ENCODE measurements around the gene IGFBP4. TPM values are rescaled to one million over a fixed set of nuclear protein-coding genes. Genes with fewer than 3 reads are reported as not detected.

IGFBP4 gene
- total and polyA plus RNA-seq, 2 donors (not counting 1 experiment from before 2014, with no cell fraction given) = 436 to 1,130 TPM

DNA sequence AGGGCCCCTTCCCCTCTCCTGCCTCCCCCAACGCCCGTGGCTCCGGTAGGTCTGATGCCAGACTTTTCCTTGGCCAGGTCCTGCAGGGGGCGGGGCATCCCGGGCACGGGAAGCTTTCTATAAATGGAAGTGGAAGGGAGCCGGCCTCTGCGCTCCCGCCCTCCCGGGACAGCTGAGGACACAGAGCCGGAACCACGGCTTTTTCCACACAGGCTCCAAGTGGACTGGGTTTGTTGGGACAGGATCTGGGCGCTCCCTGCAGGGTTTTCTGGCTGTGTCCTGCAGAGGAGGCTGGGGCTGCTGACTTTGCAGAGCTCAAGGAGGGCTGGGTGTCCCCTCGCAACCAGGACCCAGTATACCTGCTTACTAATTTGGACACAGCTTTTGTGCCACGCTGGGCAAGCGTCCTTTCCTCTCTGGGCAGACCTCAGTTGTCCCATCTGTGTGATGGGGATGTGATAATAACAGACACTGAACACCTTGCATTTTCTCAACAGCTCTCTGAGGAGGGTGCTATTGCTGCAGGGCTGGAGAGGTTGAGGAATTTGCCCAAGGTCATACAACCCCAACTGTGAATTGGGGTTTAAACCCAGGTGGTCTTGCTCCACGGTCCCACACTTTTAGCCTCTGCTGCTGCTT is 56.4 kb downstream of the IGFBP4 start:
- no peak overlapping the region for H3K27ac ChIP-seq (ENCODE audit: insufficient read depth, low read length)
- H3K4me2 ChIP-seq (ENCODE audit: extremely low read depth, insufficient read depth, low read length) = peak overlapping the region; percentile 71
- peak overlapping the region; percentile 53 for H2AFZ ChIP-seq (ENCODE audit: low read length)
- no peaks in the 10 kb centered on the region for H3K36me3 ChIP-seq (ENCODE audit: control insufficient read depth, insufficient read depth, low read length)
- TF ChIP-seq, protein P1, sequence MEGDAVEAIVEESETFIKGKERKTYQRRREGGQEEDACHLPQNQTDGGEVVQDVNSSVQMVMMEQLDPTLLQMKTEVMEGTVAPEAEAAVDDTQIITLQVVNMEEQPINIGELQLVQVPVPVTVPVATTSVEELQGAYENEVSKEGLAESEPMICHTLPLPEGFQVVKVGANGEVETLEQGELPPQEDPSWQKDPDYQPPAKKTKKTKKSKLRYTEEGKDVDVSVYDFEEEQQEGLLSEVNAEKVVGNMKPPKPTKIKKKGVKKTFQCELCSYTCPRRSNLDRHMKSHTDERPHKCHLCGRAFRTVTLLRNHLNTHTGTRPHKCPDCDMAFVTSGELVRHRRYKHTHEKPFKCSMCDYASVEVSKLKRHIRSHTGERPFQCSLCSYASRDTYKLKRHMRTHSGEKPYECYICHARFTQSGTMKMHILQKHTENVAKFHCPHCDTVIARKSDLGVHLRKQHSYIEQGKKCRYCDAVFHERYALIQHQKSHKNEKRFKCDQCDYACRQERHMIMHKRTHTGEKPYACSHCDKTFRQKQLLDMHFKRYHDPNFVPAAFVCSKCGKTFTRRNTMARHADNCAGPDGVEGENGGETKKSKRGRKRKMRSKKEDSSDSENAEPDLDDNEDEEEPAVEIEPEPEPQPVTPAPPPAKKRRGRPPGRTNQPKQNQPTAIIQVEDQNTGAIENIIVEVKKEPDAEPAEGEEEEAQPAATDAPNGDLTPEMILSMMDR (conservative IDR thresholded peaks at IDR 0.05 in 1 of 2, IDR thresholded peaks at IDR 0.05 in 1 of 2; ENCODE audit: low read depth in 1 of 2, low read length in 2 of 2) = no peak
- no peak for TF ChIP-seq EZH2 (IDR thresholded peaks at IDR 0.05; ENCODE audit: low read length, missing control alignments)
- DNase-seq (ENCODE audit: low read depth in 2 of 2) = peak; percentile 66 to 81
- no peaks in the 10 kb centered on the region for H3K9me3 ChIP-seq (ENCODE audit: control insufficient read depth, insufficient read depth, low read depth, low read length)
- H3K4me3 ChIP-seq (replicated peaks in 1 of 4; ENCODE audit: control extremely low read depth in 1 of 4, insufficient read depth in 1 of 4, low read depth in 3 of 4, low read length in 4 of 4) = no peak overlapping the region
- H3K4me1 ChIP-seq (ENCODE audit: control insufficient read depth, extremely low read depth, insufficient read depth, low read length) = peaks cover 7% of the 10 kb centered on the region
- H4K20me1 ChIP-seq (ENCODE audit: control insufficient read depth, extremely low read depth, insufficient read depth, low read length) = no peaks in the 10 kb centered on the region
- H3K9ac ChIP-seq (ENCODE audit: insufficient read depth, low read length) = no peak overlapping the region
- no peaks in the 10 kb centered on the region for H3K79me2 ChIP-seq (ENCODE audit: control insufficient read depth, insufficient read depth, low read length)
- H3K27me3 ChIP-seq (ENCODE audit: control insufficient read depth, insufficient read depth, low read length) = peaks cover 3% of the 10 kb centered on the region

DNA sequence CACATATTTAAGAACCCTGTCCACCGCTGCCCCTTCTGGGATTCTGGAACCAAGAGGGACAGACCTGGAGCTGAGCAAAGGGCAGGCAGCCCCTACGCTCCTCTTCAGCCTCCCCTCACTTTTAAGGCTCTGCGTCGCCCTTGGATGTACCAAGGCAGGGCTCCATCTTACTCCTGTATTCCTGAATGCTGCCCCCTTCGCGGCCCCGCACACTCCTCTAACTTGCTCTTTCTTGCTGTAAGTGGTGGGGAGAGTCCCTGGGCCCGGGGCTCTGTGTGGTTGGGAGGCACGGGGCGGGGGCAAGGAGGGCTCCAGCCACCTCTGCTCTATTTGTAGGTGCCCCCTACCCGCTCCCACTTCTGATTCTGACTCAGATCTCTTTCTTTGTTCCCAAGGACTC is 56.9 kb downstream of the IGFBP4 start:
- Histone ChIP-seq H3K4me2 (ENCODE audit: extremely low read depth, insufficient read depth, low read length) (no peak overlapping the region), H3K4me3 (replicated peaks in 1 of 4; ENCODE audit: control extremely low read depth in 1 of 4, insufficient read depth in 1 of 4, low read depth in 3 of 4, low read length in 4 of 4) (no peak overlapping the region), H3K9ac (ENCODE audit: insufficient read depth, low read length) (no peak overlapping the region), H3K79me2 (ENCODE audit: control insufficient read depth, insufficient read depth, low read length) (no peaks in the 10 kb centered on the region), H3K4me1 (ENCODE audit: control insufficient read depth, extremely low read depth, insufficient read depth, low read length) (peaks cover 7% of the 10 kb centered on the region), H4K20me1 (ENCODE audit: control insufficient read depth, extremely low read depth, insufficient read depth, low read length) (no peaks in the 10 kb centered on the region), H2AFZ (ENCODE audit: low read length) (no peak overlapping the region), H3K36me3 (ENCODE audit: control insufficient read depth, insufficient read depth, low read length) (no peaks in the 10 kb centered on the region), H3K27ac (ENCODE audit: insufficient read depth, low read length) (no peak overlapping the region), H3K9me3 (ENCODE audit: control insufficient read depth, insufficient read depth, low read depth, low read length) (no peaks in the 10 kb centered on the region), H3K27me3 (ENCODE audit: control insufficient read depth, insufficient read depth, low read length) (peaks cover 3% of the 10 kb centered on the region)
- no peak for DNase-seq (ENCODE audit: low read depth in 2 of 2)
- TF ChIP-seq EZH2 (IDR thresholded peaks at IDR 0.05; ENCODE audit: low read length, missing control alignments) = no peak
- TF ChIP-seq, protein P1 (conservative IDR thresholded peaks at IDR 0.05 in 1 of 2, IDR thresholded peaks at IDR 0.05 in 1 of 2; ENCODE audit: low read depth in 1 of 2, low read length in 2 of 2) = no peak

DNA sequence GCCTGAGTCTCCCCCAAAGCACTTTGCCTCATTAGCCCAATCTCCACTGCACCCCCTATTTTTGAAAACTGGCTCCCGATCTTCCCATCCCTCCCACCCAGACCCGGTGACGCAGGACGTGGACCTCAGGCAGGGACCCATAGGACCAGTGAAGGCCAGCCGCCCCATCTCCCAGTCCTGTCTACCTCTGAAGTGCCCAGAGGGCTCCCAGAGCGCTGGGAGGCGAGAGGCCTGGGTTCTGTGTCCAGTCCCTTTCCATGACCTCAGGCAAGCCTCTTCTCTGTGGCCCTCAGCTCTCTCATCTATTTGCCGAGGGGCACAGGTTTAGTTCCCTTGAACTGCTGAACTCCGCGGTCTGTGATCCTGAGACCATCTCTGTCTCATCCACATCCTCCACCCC is 57.5 kb downstream of the IGFBP4 start:
- H3K9ac ChIP-seq (ENCODE audit: insufficient read depth, low read length) = no peak overlapping the region
- H3K79me2 ChIP-seq (ENCODE audit: control insufficient read depth, insufficient read depth, low read length) = no peaks in the 10 kb centered on the region
- no peak overlapping the region for H3K27ac ChIP-seq (ENCODE audit: insufficient read depth, low read length)
- TF ChIP-seq, protein P1 (conservative IDR thresholded peaks at IDR 0.05 in 1 of 2, IDR thresholded peaks at IDR 0.05 in 1 of 2; ENCODE audit: low read depth in 1 of 2, low read length in 2 of 2) = no peak
- TF ChIP-seq EZH2 (IDR thresholded peaks at IDR 0.05; ENCODE audit: low read length, missing control alignments) = no peak
- no peak overlapping the region for H2AFZ ChIP-seq (ENCODE audit: low read length)
- no peak for DNase-seq (ENCODE audit: low read depth in 2 of 2)
- H3K9me3 ChIP-seq (ENCODE audit: control insufficient read depth, insufficient read depth, low read depth, low read length) = no peaks in the 10 kb centered on the region
- H3K4me3 ChIP-seq (replicated peaks in 1 of 4; ENCODE audit: control extremely low read depth in 1 of 4, insufficient read depth in 1 of 4, low read depth in 3 of 4, low read length in 4 of 4) = no peak overlapping the region
- H4K20me1 ChIP-seq (ENCODE audit: control insufficient read depth, extremely low read depth, insufficient read depth, low read length) = no peaks in the 10 kb centered on the region
- H3K4me2 ChIP-seq (ENCODE audit: extremely low read depth, insufficient read depth, low read length) = no peak overlapping the region
- no peaks in the 10 kb centered on the region for H3K36me3 ChIP-seq (ENCODE audit: control insufficient read depth, insufficient read depth, low read length)
- peaks cover 3% of the 10 kb centered on the region for H3K27me3 ChIP-seq (ENCODE audit: control insufficient read depth, insufficient read depth, low read length)
- peaks cover 7% of the 10 kb centered on the region for H3K4me1 ChIP-seq (ENCODE audit: control insufficient read depth, extremely low read depth, insufficient read depth, low read length)
